HEK293T (cell line): ENCODE measurements around the gene CACNG1.
A peak's percentile ranks its signal among the peaks of the same experiment; 100 is the strongest.

ENCODE experiments used
- CTCF ChIA-PET: fragments of 350-600 bp; formaldehyde crosslinking; extraction: SDS; loops from one replicate; lab custom pipeline; 2021; ENCODE audit warnings: antibody characterized with exemption, inconsistent platforms; lab: Yijun Ruan, JAX
- POLR2A ChIA-PET: fragments of 350-600 bp; formaldehyde crosslinking; extraction: SDS; loops from one replicate; lab custom pipeline; 2020; ENCODE audit warnings: antibody characterized with exemption, inconsistent platforms; lab: Yijun Ruan, JAX
- DNase-seq: peaks from one replicate; pipeline ENCODE4 v3.0.0; 2012; ENCODE audit warnings: mixed read lengths; ENCODE audit errors: extremely low spot score
- ARNT ChIP-seq: fragments of 450-650 bp; IDR thresholded peaks from 2 replicates; pipeline ENCODE4 v1.6.1; 2017; ENCODE audit warnings: mild to moderate bottlenecking
- BHLHE40 ChIP-seq: fragments of 450-650 bp; IDR thresholded peaks from 2 replicates; pipeline ENCODE4 v1.6.1; 2016; ENCODE audit warnings: mild to moderate bottlenecking, moderate library complexity, borderline replicate concordance
- CTBP1 ChIP-seq: fragments of 450-650 bp; IDR thresholded peaks from 2 replicates; pipeline ENCODE4 v1.6.1; 2016; ENCODE audit warnings: borderline replicate concordance
- ELF4 ChIP-seq: fragments of 450-650 bp; IDR thresholded peaks from 2 replicates; pipeline ENCODE4 v1.6.1; 2017; ENCODE audit warnings: antibody characterized with exemption
- FOXA1 ChIP-seq: fragments of 450-650 bp; IDR thresholded peaks from 2 replicates; pipeline ENCODE4 v1.6.1; 2016; ENCODE audit warnings: mild to moderate bottlenecking
- FOXK2 ChIP-seq: fragments of 450-650 bp; IDR thresholded peaks from 2 replicates; pipeline ENCODE4 v1.6.1; 2016; ENCODE audit warnings: mild to moderate bottlenecking
- FOXM1 ChIP-seq: fragments of 450-650 bp; IDR thresholded peaks from 2 replicates; pipeline ENCODE4 v1.6.1; 2017; ENCODE audit warnings: mild to moderate bottlenecking, borderline replicate concordance
- HDGF ChIP-seq: fragments of 450-650 bp; IDR thresholded peaks from 2 replicates; pipeline ENCODE4 v1.6.1; 2017; ENCODE audit warnings: antibody characterized with exemption, borderline replicate concordance
- L3MBTL2 ChIP-seq: fragments of 450-650 bp; conservative IDR thresholded peaks from 2 replicates; pipeline ENCODE4 v1.6.1; 2016; ENCODE audit warnings: mild to moderate bottlenecking
- LEF1 ChIP-seq: fragments of 450-650 bp; IDR thresholded peaks from 2 replicates; pipeline ENCODE4 v1.6.1; 2017; ENCODE audit warnings: mild to moderate bottlenecking, borderline replicate concordance
- NFRKB ChIP-seq: fragments of 450-650 bp; IDR thresholded peaks from 2 replicates; pipeline ENCODE4 v1.6.1; 2016; ENCODE audit warnings: mild to moderate bottlenecking, moderate library complexity
- PKNOX1 ChIP-seq: fragments of 450-650 bp; IDR thresholded peaks from 2 replicates; pipeline ENCODE4 v1.6.1; 2016
- SP1 ChIP-seq: fragments of 450-650 bp; IDR thresholded peaks from 2 replicates; pipeline ENCODE4 v1.6.1; 2017
- SUZ12 ChIP-seq: fragments of 450-650 bp; IDR thresholded peaks from 2 replicates; pipeline ENCODE4 v1.6.1; 2016; ENCODE audit warnings: mild to moderate bottlenecking
- TARDBP ChIP-seq: fragments of 450-650 bp; IDR thresholded peaks from 2 replicates; pipeline ENCODE4 v1.6.1; 2016
- ZNF384 ChIP-seq: fragments of 450-650 bp; IDR thresholded peaks from 2 replicates; pipeline ENCODE4 v1.6.1; 2016

Gene CACNG1

GRCh38 chr17:67076290-67076689 lies 31.9 kb downstream of the CACNG1 start:
- TF ChIP-seq TARDBP, result no peak
- no peak for TF ChIP-seq FOXM1
- TF ChIP-seq CTBP1, result no peak
- TF ChIP-seq FOXA1, result no peak
- peak; percentile 19; the same call in 1 of the 2 replicates for TF ChIP-seq PKNOX1
- ChIA-PET POLR2A (no interaction called here), CTCF (no interaction called here)
- no peak for DNase-seq

GRCh38 chr17:67078292-67078691 lies 33.9 kb downstream of the CACNG1 start:
- TF ChIP-seq FOXM1, result no peak
- TF ChIP-seq ARNT, result no peak
- no peak for TF ChIP-seq ELF4
- TF ChIP-seq CTBP1, result no peak
- TF ChIP-seq TARDBP, result no peak
- no peak for TF ChIP-seq FOXA1
- TF ChIP-seq PKNOX1, result no peak
- TF ChIP-seq LEF1, result no peak
- TF ChIP-seq ZNF384, result no peak
- no peak for TF ChIP-seq NFRKB
- TF ChIP-seq SP1, result no peak
- ChIA-PET CTCF (interaction anchor here (0.8 to 1.1 kb wide), 2 partner anchors 10 to 50 kb away, joined by 3 to 5 read pairs; no protein-coding TSS in a partner anchor), POLR2A (no interaction called here)

GRCh38 chr17:67079491-67079890 lies 35.1 kb downstream of the CACNG1 start:
- POLR2A ChIA-PET, result no interaction called here
- DNase-seq, result no peak
- CTCF ChIA-PET, result no interaction called here
- TF ChIP-seq LEF1, result no peak
- TF ChIP-seq SP1, result no peak
- no peak for TF ChIP-seq FOXA1
- no peak for TF ChIP-seq ZNF384
- no peak for TF ChIP-seq FOXM1
- no peak for TF ChIP-seq L3MBTL2
- TF ChIP-seq PKNOX1, result no peak
- TF ChIP-seq TARDBP, result no peak
- no peak for TF ChIP-seq CTBP1
- TF ChIP-seq FOXK2, result no peak
- no peak for TF ChIP-seq ARNT
- TF ChIP-seq NFRKB, result no peak

More at GRCh38 chr17:67078292-67078691, 33.9 kb downstream of the CACNG1 start:
- DNase-seq, result no peak

GRCh38 chr17:67080804-67081203 lies 36.5 kb downstream of the CACNG1 start:
- no peak for TF ChIP-seq ELF4
- TF ChIP-seq NFRKB, result no peak
- no peak for TF ChIP-seq LEF1
- TF ChIP-seq PKNOX1, result no peak
- no peak for TF ChIP-seq ARNT
- no peak for TF ChIP-seq ZNF384
- no peak for TF ChIP-seq CTBP1
- TF ChIP-seq HDGF, result no peak
- TF ChIP-seq SP1, result no peak
- TF ChIP-seq SUZ12, result no peak
- TF ChIP-seq FOXK2, result no peak
- no peak for TF ChIP-seq TARDBP
- TF ChIP-seq BHLHE40, result no peak
- POLR2A ChIA-PET, result no interaction called here
- CTCF ChIA-PET, result no interaction called here
- DNase-seq, result no peak

- no peak for DNase-seq
- TF ChIP-seq CTBP1 (no peak), ARNT (no peak), BHLHE40 (no peak)
- CTCF ChIA-PET, result no interaction called here
- POLR2A ChIA-PET, result no interaction called here
Measured at GRCh38 chr17:67082107-67082506, 37.8 kb downstream of the CACNG1 start.

GRCh38 chr17:67085406-67085805 lies 41.1 kb downstream of the CACNG1 start:
- ChIA-PET POLR2A (no interaction called here), CTCF (interaction anchor here (0.6 kb wide), 1 partner anchor 357 kb away, joined by 5 read pairs; no protein-coding TSS in a partner anchor)
- DNase-seq, result no peak
- TF ChIP-seq ELF4, result no peak
- TF ChIP-seq FOXM1, result no peak
- no peak for TF ChIP-seq HDGF
- no peak for TF ChIP-seq ARNT
- TF ChIP-seq NFRKB, result no peak
- no peak for TF ChIP-seq SP1
